VCaP (cell line): ENCODE measurements around the gene TMEFF1.
A peak's percentile ranks its signal among the peaks of the same experiment; 100 is the strongest.

Source experiments
- H3K27ac ChIP-seq: fragments of 450-650 bp; 2 replicates; pipeline ENCODE4 v1.5.1; 2017
- CTCF ChIP-seq: fragments of 450-650 bp; conservative IDR thresholded peaks from 2 replicates; pipeline ENCODE4 v1.5.1; 2017; ENCODE audit warnings: mild to moderate bottlenecking, moderate library complexity

TMEFF1 gene

GRCh38 chr9:100534401-100534800, 61.5 kb downstream of the TMEFF1 start:
- TF ChIP-seq CTCF = no peak
- H3K27ac ChIP-seq = peak overlapping the region; percentile 5; the same call in 1 of the 2 replicates

GRCh38 chr9:100540327-100540726, 67.4 kb downstream of the TMEFF1 start:
- TF ChIP-seq CTCF = no peak
- no peak overlapping the region for H3K27ac ChIP-seq

- H3K27ac ChIP-seq = no peak overlapping the region
- TF ChIP-seq CTCF = no peak
These were observed 76.1 kb downstream of the TMEFF1 start for GRCh38 chr9:100549048-100549447.

GRCh38 chr9:100554935-100555401, 82.0 kb downstream of the TMEFF1 start:
- TF ChIP-seq CTCF = no peak
- H3K27ac ChIP-seq = no peak overlapping the region

GRCh38 chr9:100555471-100555870, 82.5 kb downstream of the TMEFF1 start:
- no peak overlapping the region for H3K27ac ChIP-seq
- TF ChIP-seq CTCF = no peak

- TF ChIP-seq CTCF = no peak
- no peak overlapping the region for H3K27ac ChIP-seq
These were observed 84.1 kb downstream of the TMEFF1 start for GRCh38 chr9:100557053-100557452.

GRCh38 chr9:100561256-100561655, 88.3 kb downstream of the TMEFF1 start:
- H3K27ac ChIP-seq = no peak overlapping the region

More at GRCh38 chr9:100561256-100561655, 88.3 kb downstream of the TMEFF1 start:
- TF ChIP-seq CTCF = no peak
